ENCODE results near the gene HEATR3. TPM values are rescaled to one million over a fixed set of nuclear protein-coding genes. Genes with fewer than 3 reads are reported as not detected.

HEATR3 gene
- total RNA-seq, 1 experiment from 2014 or later = 28.0 TPM

DNA sequence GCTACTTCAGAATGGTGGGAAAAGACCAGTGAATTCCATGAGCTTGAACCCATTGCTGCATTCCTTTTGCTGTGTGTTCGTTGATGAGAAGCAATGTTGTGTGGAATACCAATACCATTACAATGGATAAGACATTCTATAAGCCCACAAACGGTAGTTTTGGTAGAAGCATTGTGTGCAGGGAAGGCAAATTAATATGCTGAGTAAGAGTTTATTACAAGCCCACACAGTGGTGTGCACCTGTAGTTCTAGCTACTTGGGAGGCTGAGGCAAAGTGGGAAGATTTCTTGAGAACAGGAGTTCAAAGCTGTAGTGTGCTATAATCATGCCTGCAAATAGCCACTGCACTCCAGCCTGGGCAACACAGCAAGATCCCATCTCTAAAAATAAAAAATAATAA is 67.4 kb downstream of the HEATR3 start:
- ATAC-seq = no peak
- TF ChIP-seq RELA (CRISPR knock-in tag; IDR thresholded peaks at IDR 0.05; ENCODE audit: borderline replicate concordance) (no peak), NFYB (CRISPR knock-in tag; conservative IDR thresholded peaks at IDR 0.05; ENCODE audit: low read depth) (no peak), NFATC4 (CRISPR knock-in tag; IDR thresholded peaks at IDR 0.05) (no peak)
- POLR2A ChIA-PET = no interaction called here
- Mint-ChIP-seq H3K9me3 (no peaks in the 10 kb centered on the region), H3K4me1 (no peaks in the 10 kb centered on the region), H3K36me3 (no peaks in the 10 kb centered on the region), H3K27me3 (ENCODE audit: low read depth) (no peaks in the 10 kb centered on the region; the same call in 1 of the 2 replicates), H3K27ac (no peak overlapping the region), H3K4me3 (no peak overlapping the region)
- DNase-seq (ENCODE audit: low spot score) = no peak
- CTCF ChIA-PET = interaction anchor here (1.8 kb wide), 1 partner anchor 77 kb away, joined by 5 read pairs; no protein-coding TSS in a partner anchor

DNA sequence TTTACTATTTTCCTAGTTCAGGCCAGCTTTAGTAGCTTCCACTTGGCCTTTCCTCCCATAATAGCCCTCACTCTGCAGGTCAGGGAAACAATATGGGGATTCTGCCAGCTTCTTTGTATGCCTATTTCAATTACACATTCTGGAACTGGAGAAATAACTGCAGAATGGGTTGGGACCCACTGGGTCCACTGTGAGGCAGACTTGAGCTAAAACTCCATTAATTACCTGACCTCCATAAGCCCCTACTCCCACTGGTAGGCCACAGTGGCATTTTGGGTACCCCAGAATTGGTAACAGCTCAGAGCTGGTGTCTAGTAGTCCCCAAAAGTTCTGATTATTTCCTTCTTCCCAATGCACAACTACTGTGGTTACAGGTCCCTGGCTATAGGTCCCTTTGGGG is 70.6 kb downstream of the HEATR3 start:
- POLR2A ChIA-PET = no interaction called here
- TF ChIP-seq, protein P1, sequence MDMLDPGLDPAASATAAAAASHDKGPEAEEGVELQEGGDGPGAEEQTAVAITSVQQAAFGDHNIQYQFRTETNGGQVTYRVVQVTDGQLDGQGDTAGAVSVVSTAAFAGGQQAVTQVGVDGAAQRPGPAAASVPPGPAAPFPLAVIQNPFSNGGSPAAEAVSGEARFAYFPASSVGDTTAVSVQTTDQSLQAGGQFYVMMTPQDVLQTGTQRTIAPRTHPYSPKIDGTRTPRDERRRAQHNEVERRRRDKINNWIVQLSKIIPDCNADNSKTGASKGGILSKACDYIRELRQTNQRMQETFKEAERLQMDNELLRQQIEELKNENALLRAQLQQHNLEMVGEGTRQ (CRISPR knock-in tag; IDR thresholded peaks at IDR 0.05) = no peak
- TF ChIP-seq, protein P2, sequence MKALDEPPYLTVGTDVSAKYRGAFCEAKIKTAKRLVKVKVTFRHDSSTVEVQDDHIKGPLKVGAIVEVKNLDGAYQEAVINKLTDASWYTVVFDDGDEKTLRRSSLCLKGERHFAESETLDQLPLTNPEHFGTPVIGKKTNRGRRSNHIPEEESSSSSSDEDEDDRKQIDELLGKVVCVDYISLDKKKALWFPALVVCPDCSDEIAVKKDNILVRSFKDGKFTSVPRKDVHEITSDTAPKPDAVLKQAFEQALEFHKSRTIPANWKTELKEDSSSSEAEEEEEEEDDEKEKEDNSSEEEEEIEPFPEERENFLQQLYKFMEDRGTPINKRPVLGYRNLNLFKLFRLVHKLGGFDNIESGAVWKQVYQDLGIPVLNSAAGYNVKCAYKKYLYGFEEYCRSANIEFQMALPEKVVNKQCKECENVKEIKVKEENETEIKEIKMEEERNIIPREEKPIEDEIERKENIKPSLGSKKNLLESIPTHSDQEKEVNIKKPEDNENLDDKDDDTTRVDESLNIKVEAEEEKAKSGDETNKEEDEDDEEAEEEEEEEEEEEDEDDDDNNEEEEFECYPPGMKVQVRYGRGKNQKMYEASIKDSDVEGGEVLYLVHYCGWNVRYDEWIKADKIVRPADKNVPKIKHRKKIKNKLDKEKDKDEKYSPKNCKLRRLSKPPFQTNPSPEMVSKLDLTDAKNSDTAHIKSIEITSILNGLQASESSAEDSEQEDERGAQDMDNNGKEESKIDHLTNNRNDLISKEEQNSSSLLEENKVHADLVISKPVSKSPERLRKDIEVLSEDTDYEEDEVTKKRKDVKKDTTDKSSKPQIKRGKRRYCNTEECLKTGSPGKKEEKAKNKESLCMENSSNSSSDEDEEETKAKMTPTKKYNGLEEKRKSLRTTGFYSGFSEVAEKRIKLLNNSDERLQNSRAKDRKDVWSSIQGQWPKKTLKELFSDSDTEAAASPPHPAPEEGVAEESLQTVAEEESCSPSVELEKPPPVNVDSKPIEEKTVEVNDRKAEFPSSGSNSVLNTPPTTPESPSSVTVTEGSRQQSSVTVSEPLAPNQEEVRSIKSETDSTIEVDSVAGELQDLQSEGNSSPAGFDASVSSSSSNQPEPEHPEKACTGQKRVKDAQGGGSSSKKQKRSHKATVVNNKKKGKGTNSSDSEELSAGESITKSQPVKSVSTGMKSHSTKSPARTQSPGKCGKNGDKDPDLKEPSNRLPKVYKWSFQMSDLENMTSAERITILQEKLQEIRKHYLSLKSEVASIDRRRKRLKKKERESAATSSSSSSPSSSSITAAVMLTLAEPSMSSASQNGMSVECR (CRISPR knock-in tag; IDR thresholded peaks at IDR 0.05; ENCODE audit: borderline replicate concordance) = no peak
- TF ChIP-seq ATF1 (CRISPR knock-in tag; IDR thresholded peaks at IDR 0.05) (no peak), ZNF263 (CRISPR knock-in tag; IDR thresholded peaks at IDR 0.05; ENCODE audit: low read depth) (no peak), ESRRA (CRISPR knock-in tag; IDR thresholded peaks at IDR 0.05; ENCODE audit: borderline replicate concordance) (no peak), MXD4 (CRISPR knock-in tag; IDR thresholded peaks at IDR 0.05; ENCODE audit: borderline replicate concordance) (no peak), HMGA2 (CRISPR knock-in tag; IDR thresholded peaks at IDR 0.05) (no peak), NFYB (CRISPR knock-in tag; conservative IDR thresholded peaks at IDR 0.05; ENCODE audit: low read depth) (no peak), NR3C1 (CRISPR knock-in tag; conservative IDR thresholded peaks at IDR 0.05; ENCODE audit: low read depth) (no peak)
- TF ChIP-seq, protein P3, sequence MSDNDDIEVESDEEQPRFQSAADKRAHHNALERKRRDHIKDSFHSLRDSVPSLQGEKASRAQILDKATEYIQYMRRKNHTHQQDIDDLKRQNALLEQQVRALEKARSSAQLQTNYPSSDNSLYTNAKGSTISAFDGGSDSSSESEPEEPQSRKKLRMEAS (CRISPR knock-in tag; IDR thresholded peaks at IDR 0.05) = no peak
- TF ChIP-seq, protein P4, sequence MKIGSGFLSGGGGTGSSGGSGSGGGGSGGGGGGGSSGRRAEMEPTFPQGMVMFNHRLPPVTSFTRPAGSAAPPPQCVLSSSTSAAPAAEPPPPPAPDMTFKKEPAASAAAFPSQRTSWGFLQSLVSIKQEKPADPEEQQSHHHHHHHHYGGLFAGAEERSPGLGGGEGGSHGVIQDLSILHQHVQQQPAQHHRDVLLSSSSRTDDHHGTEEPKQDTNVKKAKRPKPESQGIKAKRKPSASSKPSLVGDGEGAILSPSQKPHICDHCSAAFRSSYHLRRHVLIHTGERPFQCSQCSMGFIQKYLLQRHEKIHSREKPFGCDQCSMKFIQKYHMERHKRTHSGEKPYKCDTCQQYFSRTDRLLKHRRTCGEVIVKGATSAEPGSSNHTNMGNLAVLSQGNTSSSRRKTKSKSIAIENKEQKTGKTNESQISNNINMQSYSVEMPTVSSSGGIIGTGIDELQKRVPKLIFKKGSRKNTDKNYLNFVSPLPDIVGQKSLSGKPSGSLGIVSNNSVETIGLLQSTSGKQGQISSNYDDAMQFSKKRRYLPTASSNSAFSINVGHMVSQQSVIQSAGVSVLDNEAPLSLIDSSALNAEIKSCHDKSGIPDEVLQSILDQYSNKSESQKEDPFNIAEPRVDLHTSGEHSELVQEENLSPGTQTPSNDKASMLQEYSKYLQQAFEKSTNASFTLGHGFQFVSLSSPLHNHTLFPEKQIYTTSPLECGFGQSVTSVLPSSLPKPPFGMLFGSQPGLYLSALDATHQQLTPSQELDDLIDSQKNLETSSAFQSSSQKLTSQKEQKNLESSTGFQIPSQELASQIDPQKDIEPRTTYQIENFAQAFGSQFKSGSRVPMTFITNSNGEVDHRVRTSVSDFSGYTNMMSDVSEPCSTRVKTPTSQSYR (CRISPR knock-in tag; IDR thresholded peaks at IDR 0.05) = no peak
- no peaks in the 10 kb centered on the region for H3K36me3 Mint-ChIP-seq
- H3K4me1 Mint-ChIP-seq = no peaks in the 10 kb centered on the region
- CTCF ChIA-PET = interaction anchor here (0.8 to 4.4 kb wide), 12 partner anchors 10 to 233 kb away, joined by 3 to 96 read pairs (median 4); partner anchors contain the start of gene CNEP1R1
- ATAC-seq (peak; percentile 57; the same call in 1 of the 2 replicates), DNase-seq (ENCODE audit: low spot score) (no peak)
- no peaks in the 10 kb centered on the region for H3K9me3 Mint-ChIP-seq
- H3K4me3 Mint-ChIP-seq = no peak overlapping the region
- H3K27ac Mint-ChIP-seq = no peak overlapping the region
- no peaks in the 10 kb centered on the region; the same call in 1 of the 2 replicates for H3K27me3 Mint-ChIP-seq (ENCODE audit: low read depth)

DNA sequence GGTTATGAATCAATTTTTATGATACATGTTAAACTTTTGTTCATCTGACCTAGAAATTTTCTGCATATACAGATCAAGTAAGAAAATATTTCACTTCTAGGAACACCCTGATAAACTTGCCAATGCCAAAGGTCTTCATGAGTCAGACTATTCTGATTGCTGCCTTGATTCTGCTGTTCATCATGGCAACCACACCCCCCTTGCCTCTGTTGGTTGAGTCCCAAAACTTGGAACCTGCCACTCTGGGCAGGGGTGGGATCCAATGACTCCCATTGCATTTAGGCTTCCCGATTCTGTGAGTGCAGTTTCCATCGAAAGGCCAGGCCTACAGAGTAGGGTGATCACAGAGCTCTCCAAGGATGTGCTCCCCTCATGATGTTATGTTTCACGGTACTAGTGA is 71.5 kb downstream of the HEATR3 start:
- no peaks in the 10 kb centered on the region; the same call in 1 of the 2 replicates for H3K27me3 Mint-ChIP-seq (ENCODE audit: low read depth)

More for the DNA sequence above, 71.5 kb downstream of the HEATR3 start:
- POLR2A ChIA-PET = no interaction called here
- DNase-seq (ENCODE audit: low spot score) (no peak), ATAC-seq (no peak)
- no peaks in the 10 kb centered on the region for H3K4me1 Mint-ChIP-seq
- CTCF ChIA-PET = interaction anchor here (0.8 to 4.4 kb wide), 5 partner anchors 9 to 218 kb away, joined by 3 to 96 read pairs (median 6); no protein-coding TSS in a partner anchor
- H3K27ac Mint-ChIP-seq = no peak overlapping the region
- no peaks in the 10 kb centered on the region for H3K36me3 Mint-ChIP-seq
- no peak for TF ChIP-seq ZNF121 (CRISPR knock-in tag; IDR thresholded peaks at IDR 0.05)
- TF ChIP-seq NFE2L1 (CRISPR knock-in tag; IDR thresholded peaks at IDR 0.05) = no peak
- no peak for TF ChIP-seq ZNF219 (CRISPR knock-in tag; IDR thresholded peaks at IDR 0.05; ENCODE audit: borderline replicate concordance)
- TF ChIP-seq, protein P5, sequence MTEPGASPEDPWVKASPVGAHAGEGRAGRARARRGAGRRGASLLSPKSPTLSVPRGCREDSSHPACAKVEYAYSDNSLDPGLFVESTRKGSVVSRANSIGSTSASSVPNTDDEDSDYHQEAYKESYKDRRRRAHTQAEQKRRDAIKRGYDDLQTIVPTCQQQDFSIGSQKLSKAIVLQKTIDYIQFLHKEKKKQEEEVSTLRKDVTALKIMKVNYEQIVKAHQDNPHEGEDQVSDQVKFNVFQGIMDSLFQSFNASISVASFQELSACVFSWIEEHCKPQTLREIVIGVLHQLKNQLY (CRISPR knock-in tag; IDR thresholded peaks at IDR 0.05) = no peak
- no peaks in the 10 kb centered on the region for H3K9me3 Mint-ChIP-seq
- H3K4me3 Mint-ChIP-seq = no peak overlapping the region
